ENCODE measurements around the gene P2RY8.

P2RY8 gene

GRCh38 chrX:1417921-1418771 is 118.8 kb downstream of the P2RY8 start:
- DNase-seq (ENCODE audit: low spot score), result peak; percentile 3

- DNase-seq (ENCODE audit: low spot score), result no peak
Observed at GRCh38 chrX:1416965-1417760, 119.8 kb downstream of the P2RY8 start.

DNA sequence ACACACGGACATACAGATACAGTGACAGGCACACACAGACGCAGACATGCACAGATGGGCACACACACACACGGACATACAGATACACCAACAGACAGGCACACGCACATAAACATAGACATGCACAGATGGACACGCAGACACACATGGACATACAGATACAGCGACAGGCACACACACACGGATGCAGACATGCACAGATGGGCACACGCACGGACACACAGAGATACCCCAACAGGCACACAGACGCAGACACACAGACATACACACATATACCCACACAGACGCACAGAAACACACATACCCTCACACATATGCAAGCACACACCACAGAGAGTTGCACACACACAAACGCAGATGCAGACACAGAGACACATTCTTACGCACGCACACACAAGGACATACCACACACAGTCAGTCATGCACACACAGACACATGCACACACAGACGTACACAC is 120.6 kb downstream of the P2RY8 start:
- no peak for DNase-seq (ENCODE audit: low spot score)

Data from iPS-NIHi11 (cell line).